ENCODE results near the gene LCN6. TPM values are rescaled to one million over a fixed set of nuclear protein-coding genes. Genes with fewer than 3 reads are reported as not detected.

LCN6 gene
- total and polyA plus RNA-seq, 2 of the 4 experiments (the other 2 are of a cell fraction) = not detected

- no peak overlapping the region for H3K18ac ChIP-seq (ENCODE audit: low read depth, low read length)
- CTCF ChIA-PET = no interaction called here
- no peak overlapping the region for H4K91ac ChIP-seq (ENCODE audit: insufficient read depth, low read depth, low read length)
- peaks cover 21% of the 10 kb centered on the region for H3K4me1 ChIP-seq (ENCODE audit: control insufficient read depth, insufficient read depth, low read length)
- peaks cover 51% of the 10 kb centered on the region for H3K36me3 ChIP-seq (ENCODE audit: control insufficient read depth, insufficient read depth, low read length)
- H3K4me2 ChIP-seq (ENCODE audit: low read depth, low read length) = no peak overlapping the region
- peaks cover 75% of the 10 kb centered on the region for H4K20me1 ChIP-seq (ENCODE audit: insufficient read depth, low read length)
- no peak for ATAC-seq (ENCODE audit: low read depth)
- no TSS peak for BruUV-seq (replicated peaks)
- H2AFZ ChIP-seq (replicated peaks; ENCODE audit: low read length, poor library complexity) = no peak overlapping the region
- peak overlapping the region; percentile 42 for H2AK9ac ChIP-seq (replicated peaks; ENCODE audit: low read depth, low read length, poor library complexity)
- H3K14ac ChIP-seq (replicated peaks; ENCODE audit: low read depth, low read length) = no peak overlapping the region
- DNase-seq = no peak
- H3K27ac ChIP-seq (ENCODE audit: insufficient read depth, low read length) = no peak overlapping the region
- POLR2A ChIA-PET (ENCODE audit: unreplicated experiment) = no interaction called here
- H3K27me3 ChIP-seq (ENCODE audit: control insufficient read depth, insufficient read depth, low read length) = no peaks in the 10 kb centered on the region
- H2BK120ac ChIP-seq (ENCODE audit: low read depth, low read length) = no peak overlapping the region
- no peak overlapping the region for H2BK5ac ChIP-seq (ENCODE audit: low read depth, low read length, poor library complexity, severe bottlenecking)
- no peak overlapping the region for H3K23ac ChIP-seq (ENCODE audit: low read depth, low read length)
- H3K9ac ChIP-seq (ENCODE audit: low read depth, low read length) = no peak overlapping the region
- H2BK15ac ChIP-seq (ENCODE audit: low read depth, low read length) = no peak overlapping the region
- peaks cover 11 to 45% of the 10 kb centered on the region in 2 experiments for H3K79me1 ChIP-seq (ENCODE audit: low read depth in 1 of 2, low read length in 2 of 2)
- H4K8ac ChIP-seq (ENCODE audit: low read depth in 2 of 2, low read length in 2 of 2) = no peak overlapping the region
- dilution Hi-C loops (cut with HindIII; ENCODE audit: low sequenced_read_pairs, unreplicated experiment) (no loop called here), intact Hi-C loops (cut with micrococcal nuclease) (no loop called here), in situ Hi-C loops (cut with MboI; ENCODE audit: low sequenced_read_pairs) (no loop called here)
- no peak overlapping the region for H2BK20ac ChIP-seq (ENCODE audit: low read depth, low read length)
- H3K56ac ChIP-seq (ENCODE audit: extremely low read depth, insufficient read depth, low read length) = no peak overlapping the region
- H4K5ac ChIP-seq (ENCODE audit: low read depth, low read length) = no peak overlapping the region
- H2AK5ac ChIP-seq (ENCODE audit: low read depth, low read length) = no peak overlapping the region
- H3K9me1 ChIP-seq (ENCODE audit: insufficient read depth, low read length) = peaks cover 19% of the 10 kb centered on the region
- 90% methylated on average over 11 of the region's 31 CpGs; no CpG with 5 or more reads in 1 of the 2 experiments for WGBS, 2 experiments (ENCODE audit: extremely low coverage in 2 of 2, insufficient read length in 1 of 2)
- no peaks in the 10 kb centered on the region for H3K9me3 ChIP-seq (ENCODE audit: control insufficient read depth, insufficient read depth, low read length)
- no peak for TF ChIP-seq SMC3 (IDR thresholded peaks at IDR 0.05; ENCODE audit: low read depth, low read length)
- TF ChIP-seq MAZ (IDR thresholded peaks at IDR 0.05; ENCODE audit: borderline replicate concordance, low read depth, low read length) = no peak
- no peak for TF ChIP-seq RCOR1 (IDR thresholded peaks at IDR 0.05; ENCODE audit: insufficient replicate concordance, low read length)
- no peak for TF ChIP-seq USF2 (IDR thresholded peaks at IDR 0.05; ENCODE audit: low read depth, low read length)
- no peak for TF ChIP-seq MXI1 (IDR thresholded peaks at IDR 0.05; ENCODE audit: borderline replicate concordance, low read depth, low read length)
- TF ChIP-seq CHD1 (IDR thresholded peaks at IDR 0.05; ENCODE audit: low read depth, low read length) = no peak
- TF ChIP-seq ELK1 (IDR thresholded peaks at IDR 0.05; ENCODE audit: borderline replicate concordance, low read depth, low read length) = no peak
- no peak overlapping the region for H3K4me3 ChIP-seq (ENCODE audit: insufficient read depth, low read depth, low read length)
- no peak overlapping the region for H3K4ac ChIP-seq (ENCODE audit: low read depth, low read length)
These were observed 26.0 kb downstream of the LCN6 start for GRCh38 chr9:136722093-136722968.

Data from IMR-90 (cell line).